ENCODE results near the gene CREB3L2.
"Not testable (repeated sequence)": the region's sequence is repeated elsewhere in the genome, so short reads cannot be mapped to it uniquely, and the experiment has no call there.

The CREB3L2 gene

GRCh38 chr7:137986252-137987017, 15.5 kb downstream of the CREB3L2 start:
- no peak for DNase-seq

DNA sequence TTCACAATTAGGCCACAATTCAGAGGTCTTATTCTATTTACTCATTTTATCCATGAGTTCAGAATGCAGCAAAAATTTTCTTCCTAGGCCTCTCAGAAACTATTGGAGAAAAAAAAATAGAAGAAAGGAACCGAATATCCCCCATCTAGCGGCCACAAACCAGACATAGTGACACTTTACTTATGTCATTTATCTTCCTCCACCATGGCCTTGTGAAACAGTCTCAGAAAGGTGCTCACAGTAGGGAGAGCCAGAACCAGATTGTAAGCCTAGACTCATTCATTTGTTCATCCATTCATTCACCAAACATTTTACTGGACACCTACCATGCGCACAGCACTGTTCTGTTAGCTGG, 16.0 kb downstream of the CREB3L2 start:
- no peak for DNase-seq

DNA sequence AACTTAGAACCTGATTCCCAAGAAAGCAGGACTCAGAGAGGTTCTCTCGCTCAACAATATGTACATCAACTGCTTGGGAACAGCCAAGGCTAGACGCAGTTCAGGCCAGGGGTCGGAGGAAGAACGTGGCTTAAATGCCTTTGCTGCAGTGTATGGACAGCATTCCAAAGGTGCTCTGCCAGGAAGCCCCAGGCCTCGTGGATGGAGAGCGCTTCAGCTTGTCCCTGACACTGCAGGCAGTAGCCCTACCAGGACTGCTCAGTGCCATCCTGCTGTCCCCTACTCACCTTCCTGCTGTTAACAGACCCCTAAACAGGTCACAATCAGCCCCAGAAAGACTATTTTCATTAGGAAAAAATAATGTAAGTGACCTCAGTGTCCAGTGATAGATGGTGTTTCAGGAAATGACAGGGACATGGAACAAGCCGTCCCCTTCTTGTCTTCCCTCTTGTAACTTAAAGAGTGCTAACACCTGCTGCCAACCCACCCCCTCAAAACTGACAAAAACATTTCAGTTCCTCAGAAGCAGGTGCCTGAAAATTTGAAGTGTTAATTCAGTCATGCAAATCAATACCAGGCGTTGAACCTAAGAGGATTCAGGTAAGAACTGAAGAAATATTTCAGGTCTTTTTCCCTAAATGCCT, 16.5 kb downstream of the CREB3L2 start:
- no peak for DNase-seq

- no peak for DNase-seq
These were observed 17.5 kb downstream of the CREB3L2 start for GRCh38 chr7:137984181-137985041.

- DNase-seq, result no peak
These were observed 18.4 kb downstream of the CREB3L2 start for GRCh38 chr7:137983323-137984008.

DNA sequence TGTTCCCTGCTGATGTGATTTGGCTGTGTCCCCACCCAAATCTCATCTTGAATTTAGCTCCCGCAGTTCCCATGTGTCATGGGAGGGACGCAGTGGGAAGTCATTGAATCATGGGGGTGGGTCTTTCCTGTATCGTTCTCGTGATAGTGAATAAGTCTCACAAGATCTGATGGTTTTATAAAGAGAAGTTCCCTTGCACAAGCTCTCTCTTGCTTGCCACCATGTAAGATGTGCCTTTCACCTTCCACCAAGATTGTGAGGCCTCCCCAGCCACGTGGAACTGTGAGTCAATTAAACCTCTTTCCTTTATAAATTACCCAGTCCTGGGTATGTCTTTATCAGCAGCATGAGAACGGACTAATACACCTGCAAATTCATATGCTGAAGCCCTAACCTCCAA, 19.5 kb downstream of the CREB3L2 start:
- not testable (repeated sequence) for DNase-seq

GRCh38 chr7:137981668-137982067, 20.2 kb downstream of the CREB3L2 start:
- no peak for DNase-seq

GRCh38 chr7:137981175-137981574, 20.7 kb downstream of the CREB3L2 start:
- DNase-seq, result no peak

- DNase-seq, result no peak
These were observed 21.6 kb downstream of the CREB3L2 start for GRCh38 chr7:137980308-137980707.

DNA sequence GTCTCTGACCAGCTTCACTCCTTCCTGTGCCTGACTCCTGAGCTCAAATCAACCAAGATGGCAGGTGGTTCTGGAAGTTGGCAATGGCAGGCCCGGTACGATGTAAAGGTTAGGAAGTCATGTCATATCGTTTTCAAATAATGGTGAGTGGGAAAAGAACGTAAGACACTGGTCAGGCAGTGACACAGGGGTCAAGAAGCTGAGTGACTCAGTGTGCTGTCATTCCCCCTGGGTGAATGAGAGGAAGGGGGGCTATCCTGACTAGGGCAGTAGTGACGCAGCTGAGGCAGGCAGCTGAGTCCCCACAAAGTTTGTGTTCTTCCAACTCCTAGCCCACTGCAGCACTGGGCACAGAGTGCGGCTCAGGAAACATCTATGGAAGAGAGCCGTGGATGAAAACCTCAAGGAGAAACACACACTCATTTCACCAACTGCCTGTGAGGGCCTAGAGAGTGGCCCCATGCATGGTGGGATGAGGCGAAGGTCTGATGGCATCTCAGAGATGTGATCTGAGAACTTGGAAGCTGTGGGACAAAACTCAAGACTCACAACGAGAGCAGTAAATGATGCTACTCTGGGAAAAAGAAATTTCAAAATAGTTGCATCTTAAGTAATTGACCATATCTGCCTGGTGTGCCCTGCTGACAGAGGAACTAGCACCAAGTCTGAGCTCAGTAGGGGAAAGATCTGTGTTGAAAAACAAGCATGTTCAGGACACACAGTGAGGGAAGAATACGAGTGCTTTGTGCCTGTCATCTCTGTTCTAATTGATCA, 23.2 kb downstream of the CREB3L2 start:
- no peak for DNase-seq

DNA sequence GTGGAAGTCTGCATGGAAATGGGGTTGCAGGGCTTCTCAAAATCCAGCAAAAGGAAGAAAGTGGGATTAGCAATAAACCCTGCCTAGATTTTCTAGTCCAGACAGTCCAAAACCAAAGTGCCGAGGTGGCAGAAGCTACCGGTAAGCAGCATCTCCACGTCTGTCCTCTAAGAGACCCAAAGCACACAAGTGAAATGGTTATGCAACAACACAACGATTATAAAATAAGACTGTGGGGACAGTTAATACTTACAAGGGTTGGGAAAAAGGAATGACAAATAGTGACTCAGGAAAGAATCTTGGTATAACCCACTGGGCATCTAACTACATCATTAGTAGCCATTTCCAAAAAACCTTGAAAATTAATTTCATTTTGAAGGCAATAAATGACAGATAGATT, 24.7 kb downstream of the CREB3L2 start:
- DNase-seq, result no peak

DNA sequence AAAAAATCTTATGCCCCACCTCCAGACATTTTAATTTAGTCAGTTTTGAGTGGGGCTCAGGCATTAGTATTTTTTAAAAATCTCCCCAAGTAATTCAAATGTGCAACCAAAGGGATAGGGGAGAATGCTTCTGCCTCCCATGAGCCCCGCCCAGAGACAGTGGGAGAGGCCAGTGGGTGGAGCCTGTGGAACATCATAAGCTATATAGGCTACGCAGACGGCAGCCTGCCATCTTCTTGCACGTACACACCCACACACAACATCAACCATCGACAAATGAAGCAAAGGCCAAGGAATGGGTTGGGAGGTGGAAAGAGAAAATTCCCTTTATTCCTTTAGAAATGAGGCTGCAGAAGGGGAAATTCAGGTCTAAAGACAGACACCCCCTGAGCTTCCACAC, 25.2 kb downstream of the CREB3L2 start:
- DNase-seq, result no peak

DNA sequence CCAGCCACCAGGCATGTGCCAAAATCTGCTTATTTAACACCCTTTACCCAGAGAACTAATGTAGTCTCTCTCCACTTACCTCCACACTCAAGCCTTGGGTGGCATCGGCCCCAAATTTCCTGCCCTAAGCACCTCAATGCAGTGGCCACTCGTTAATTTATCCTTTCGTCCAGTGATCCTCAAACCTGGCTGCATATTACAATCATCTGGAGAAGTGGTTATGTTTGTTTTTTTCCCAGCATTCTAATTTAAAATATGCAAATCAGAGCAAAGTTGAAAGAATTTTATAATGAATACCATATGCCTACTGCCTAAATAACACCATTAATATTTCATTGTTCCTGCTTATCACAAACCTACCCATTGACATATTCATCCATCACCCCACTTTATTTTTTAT, 25.7 kb downstream of the CREB3L2 start:
- no peak for DNase-seq

DNA sequence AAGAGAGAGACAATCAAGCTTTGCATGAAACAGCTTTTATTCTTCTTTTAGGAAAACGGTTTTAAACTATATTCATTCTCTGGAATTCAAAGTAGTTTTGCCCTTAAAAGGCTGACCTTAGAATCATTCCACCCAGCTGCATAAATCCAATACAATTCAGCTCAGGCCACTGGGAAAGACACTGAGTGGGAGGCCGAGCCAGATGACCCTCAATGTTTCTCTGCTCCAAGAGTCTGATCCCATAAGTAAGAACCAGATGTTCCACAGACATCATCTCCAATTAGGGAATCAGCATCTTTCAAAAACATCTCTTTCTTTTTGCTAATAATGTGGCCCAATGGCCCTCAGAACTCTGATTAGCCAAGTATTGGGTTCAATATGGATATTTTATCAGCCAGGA, 26.1 kb downstream of the CREB3L2 start:
- no peak for DNase-seq

GRCh38 chr7:137975221-137975620, 26.7 kb downstream of the CREB3L2 start:
- no peak for DNase-seq

DNA sequence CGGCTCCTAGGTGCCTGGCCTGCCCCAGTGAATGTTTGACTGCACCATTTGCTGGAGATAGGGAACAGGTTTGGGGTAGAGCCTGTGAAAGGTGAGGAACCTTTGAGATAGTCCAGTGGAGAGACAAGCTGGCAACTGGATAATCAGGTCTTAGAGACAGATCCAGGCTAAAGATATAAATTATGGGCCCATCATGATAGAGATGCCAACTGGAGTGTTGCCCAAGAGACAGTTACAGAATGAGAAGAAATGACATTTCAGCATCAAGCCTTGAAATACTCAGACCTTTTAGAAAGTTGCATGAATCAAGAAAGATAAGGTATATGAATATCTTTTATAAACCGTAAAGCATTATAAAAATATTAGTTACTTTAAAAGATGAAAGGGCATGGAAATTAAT, 27.1 kb downstream of the CREB3L2 start:
- no peak for DNase-seq

DNA sequence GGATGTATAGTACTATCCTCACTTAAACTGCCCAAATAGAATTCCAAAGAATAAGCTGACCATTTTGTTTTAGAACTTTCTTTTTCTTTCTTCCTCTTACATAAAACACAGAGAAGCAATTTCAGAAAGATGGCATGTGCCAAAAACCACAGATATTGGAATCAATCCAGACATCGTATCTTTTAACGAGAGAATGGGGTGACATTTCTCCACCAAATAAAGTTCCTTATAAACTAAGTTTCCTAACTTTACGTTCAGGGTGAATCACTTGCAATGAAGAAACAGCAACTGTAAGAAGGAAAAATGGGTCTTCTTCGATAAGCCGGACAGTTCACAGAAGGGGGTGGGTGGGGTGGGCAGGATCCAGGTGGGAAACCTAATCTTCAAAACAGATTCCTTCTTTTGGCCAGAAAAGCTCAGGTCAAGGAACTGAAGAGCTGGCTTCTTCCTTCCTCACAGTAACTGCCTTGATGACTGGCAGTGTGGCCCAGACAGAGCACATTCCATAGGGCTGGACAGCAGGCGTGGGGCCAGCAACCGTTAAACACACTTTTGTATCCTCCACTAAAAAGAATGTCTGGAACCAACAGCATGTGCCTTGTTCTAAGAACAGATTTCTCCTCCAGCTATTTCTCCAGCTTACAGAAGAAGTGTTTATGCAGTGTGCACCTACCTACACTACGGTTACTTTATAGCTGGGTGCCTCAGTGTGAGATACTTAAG, 31.5 kb downstream of the CREB3L2 start:
- no peak for DNase-seq

DNA sequence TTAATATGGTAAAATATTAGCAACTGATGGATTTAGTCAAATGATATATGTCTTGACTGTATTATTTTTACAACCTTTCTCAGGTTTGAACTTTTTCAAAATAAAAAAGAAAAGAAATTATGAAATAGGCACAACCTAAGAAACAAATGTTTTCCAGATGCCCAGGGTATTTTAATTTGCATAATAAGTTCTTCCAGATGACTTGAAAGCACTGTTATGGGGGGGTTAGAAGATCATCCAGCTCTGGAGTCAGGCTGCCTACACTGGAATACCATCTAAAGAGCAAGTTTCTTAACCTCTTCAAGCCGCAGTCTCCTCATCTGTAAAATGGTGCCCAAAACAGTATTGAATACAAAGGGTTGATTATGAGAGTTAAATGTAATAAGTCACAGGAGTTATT, 32.1 kb downstream of the CREB3L2 start:
- no peak for DNase-seq

DNA sequence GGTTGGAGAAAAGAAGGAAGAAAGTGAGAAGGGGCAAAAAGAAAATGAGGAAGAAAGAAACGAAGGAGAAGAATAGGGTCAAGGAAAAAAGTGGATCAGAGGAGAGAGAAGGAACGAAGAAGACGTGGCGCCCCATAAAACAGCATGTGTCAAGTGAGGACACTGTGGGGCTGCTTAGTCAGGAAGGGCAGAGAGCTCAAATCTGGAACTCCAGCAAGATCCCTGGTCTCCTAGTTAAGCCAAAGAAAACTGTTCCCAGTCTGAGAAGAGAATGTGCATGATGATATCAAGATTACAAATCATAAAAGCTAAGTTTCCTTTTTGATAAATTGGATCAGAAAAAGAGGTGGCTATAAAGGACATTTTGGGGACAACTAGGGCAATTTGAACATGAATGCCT, 33.0 kb downstream of the CREB3L2 start:
- no peak for DNase-seq

DNA sequence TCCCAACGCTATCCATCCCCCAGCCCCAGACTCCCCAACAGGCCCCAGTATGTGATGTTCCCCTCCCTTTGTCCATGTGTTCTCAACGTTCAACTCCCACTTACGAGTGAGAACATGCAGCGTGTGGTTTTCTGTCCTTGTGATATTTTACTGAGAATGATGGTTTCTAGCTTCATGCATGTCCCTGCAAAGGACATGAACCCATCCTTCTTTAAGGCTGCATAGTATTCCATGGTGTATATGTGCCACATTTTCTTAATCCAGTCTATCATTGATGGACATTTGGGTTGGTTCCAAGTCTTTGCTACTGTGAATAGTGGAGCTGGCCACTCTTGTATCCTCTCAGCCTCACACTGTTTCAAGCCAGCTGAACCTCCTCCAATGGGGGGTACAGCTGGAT, 33.5 kb downstream of the CREB3L2 start:
- DNase-seq, result not testable (repeated sequence)

DNA sequence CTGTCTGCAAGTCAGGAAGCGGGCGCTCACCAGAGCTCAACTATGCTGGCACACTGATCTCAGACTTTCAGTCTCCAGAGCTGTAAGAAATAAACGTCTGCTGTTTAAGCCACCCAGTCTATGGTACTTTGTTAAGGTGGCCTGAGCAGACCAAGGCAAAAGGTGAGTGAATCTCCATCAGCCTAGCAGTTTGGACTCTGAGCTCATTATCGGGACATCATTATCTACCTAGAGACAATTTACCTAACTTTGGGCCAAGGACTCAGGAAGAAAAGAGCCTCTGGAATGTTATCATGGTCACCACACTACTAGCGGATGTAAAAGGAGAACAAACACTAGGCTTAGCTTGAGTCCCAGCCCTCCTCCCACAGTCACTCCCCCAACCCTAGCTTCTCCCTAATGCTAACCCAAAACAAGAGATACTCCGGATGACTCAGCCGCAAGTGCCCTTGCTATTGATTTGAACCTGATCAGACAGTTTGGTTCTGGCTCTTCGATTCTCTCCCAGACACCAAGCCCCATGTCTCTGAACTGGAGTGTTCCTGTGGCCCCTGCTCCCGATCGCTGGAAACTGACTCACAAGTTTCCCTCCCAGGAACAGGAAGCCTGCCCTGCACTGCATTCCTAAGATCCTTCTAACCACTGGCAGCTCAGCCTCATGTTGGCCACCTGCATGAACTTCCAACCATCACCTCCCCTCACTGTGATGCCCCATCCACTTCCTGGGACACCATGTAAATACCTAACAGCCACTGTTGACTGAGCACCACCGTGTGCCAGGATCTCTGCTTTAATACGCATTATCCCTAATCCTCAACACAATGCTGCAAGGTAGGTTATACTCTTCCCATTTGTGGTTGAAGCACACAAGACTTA, 34.5 kb downstream of the CREB3L2 start:
- no peak for DNase-seq
